GOT3 (cell line): ENCODE measurements around the gene TJP2.
"Not testable (repeated sequence)": the region's sequence is repeated elsewhere in the genome, so short reads cannot be mapped to it uniquely, and the experiment has no call there.

Experiments used
- DNase-seq: peaks from one replicate; lab custom pipeline; 2025; ENCODE audit warnings: mixed read lengths; lab: John Stamatoyannopoulos, UW

TJP2 gene

DNA sequence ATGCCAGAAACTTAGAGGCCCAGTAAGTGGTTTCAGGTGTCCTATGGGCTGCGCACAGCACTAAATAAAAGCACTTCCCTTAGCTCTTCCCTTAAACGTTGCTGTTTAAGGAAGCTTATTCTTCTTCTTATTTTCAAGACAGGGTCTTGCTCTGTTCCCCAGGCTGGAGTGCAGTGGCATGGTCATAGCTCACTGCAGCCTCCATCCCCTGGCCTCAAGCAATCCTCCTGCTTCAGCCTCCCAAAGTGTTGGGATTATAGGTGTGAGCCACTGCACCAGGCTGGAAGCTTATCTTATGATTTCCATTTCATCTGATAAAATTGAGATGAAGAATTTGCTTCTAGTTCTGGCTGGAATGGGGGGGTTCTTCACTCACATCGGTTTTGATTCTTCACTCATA, 15.6 kb upstream of the TJP2 start:
- DNase-seq: no peak

DNA sequence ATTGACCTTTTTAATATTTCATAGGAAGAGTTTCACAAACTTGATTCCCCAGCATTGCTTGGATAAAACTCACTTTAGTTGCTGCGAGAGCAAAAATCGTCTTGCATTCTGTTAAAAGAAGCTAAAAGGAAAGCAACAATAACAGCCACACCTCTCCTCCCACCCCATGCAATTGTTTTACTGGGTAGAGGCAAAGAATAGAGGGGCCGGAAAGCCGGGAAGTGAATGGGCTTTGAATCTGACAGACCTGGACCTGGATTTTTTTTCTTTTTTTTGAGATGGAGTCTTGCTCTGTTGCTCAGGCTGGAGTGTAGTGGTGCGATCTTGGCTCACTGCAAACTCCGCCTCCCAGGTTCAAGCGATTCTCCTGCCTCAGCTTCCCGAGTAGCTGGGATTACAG, 9.5 kb upstream of the TJP2 start:
- not testable (repeated sequence) for DNase-seq

DNA sequence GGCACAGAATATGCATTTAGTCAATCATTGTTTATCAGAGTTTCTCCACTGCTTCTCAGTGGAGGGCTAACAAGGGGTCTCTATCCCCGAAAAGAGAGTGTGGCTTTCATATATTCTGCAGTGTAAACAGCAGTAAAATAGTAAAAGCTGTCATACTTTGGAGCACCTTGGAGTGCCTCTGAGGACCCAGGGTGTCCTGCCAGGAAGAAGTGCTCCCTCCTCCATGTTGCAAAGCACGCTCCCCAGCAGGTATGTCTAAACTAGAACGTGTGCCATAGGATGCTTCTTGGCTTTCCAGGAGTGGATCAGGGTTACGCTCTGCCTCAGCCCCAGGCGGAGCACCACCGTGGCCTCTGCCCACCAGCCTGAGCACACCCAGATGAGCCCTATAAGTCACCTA, 8.5 kb upstream of the TJP2 start:
- DNase-seq: no peak

DNA sequence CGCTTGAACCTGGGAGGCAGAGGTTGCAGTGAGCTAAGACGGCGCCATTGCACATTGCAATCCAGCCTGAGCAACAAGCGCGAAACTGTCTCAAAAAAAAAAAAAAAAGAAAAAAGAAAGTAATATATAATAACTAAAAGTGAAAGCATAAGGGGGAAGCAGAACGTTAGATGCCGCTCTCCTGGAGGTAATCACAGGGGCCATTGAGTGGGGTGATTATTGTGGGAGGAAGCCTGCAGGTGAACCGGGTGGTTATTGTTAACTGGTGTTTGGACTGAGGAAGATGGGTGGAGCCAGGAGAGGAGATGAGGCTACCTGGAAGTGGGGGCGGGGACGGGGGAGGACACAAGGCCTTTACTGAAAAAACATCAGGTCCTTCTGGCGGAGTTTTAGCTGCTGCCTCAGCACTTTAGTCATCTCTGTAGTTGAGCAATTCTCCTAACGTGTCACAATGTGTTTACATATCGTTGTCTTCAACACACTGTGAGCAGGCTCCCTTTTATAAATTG, 5.3 kb upstream of the TJP2 start:
- DNase-seq: no peak

DNA sequence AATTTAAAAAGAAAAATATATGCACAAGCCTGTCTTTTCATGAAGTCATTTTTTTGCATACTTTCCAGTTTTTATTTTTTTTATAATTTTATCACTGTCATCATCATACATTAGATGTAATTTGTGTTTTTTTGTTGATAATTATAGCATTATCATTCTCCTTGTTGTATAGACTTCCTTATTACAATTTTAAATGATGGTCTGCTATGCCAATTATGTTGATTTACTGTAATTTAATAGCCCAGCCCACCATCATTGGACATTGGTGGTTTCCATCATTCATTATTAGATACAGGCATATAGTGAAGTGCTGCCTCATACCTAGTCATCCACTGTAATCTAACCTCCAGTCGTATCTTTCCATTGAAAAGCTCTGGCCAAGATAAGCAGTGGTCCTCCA, 3.8 kb upstream of the TJP2 start:
- DNase-seq: no peak

DNA sequence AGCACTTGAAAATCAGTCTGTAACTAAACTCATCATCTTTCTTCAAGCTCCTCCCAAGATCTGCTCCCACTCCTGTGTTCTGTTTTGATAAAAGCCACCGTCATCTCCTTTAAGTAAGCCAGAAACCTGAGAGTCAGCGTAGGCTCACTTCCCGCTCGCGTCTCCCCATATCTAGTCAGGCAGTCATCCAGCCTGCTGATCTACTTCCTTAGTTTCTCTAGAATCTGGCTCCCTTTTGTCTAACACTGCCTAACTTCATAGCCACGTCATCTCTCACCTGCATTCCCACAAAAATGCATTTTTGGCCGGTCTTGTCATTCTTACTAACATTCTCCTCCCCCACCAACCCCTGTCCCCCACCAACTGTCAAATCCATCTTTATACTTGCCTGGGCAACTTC, 3.0 kb upstream of the TJP2 start:
- DNase-seq: no peak

DNA sequence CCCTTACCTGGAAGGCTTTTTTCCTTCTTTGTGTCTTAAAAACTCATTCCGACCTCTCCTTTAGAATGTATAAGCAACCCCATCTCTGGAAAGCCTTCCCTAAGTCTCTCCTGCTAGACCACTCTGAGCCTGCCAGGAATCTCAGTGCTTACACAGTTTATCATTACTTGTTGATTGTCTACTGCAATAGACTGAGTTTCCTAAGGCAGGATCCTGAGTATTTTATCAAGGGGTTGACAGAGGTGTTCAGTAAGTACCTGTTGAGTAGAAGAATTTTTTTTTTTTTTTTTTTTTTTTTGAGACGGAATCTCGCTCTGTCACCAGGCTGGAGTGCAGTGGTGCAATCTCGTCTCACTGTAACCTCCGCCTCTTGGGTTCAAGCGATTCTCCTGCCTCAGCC, 2.6 kb upstream of the TJP2 start:
- no peak for DNase-seq

DNA sequence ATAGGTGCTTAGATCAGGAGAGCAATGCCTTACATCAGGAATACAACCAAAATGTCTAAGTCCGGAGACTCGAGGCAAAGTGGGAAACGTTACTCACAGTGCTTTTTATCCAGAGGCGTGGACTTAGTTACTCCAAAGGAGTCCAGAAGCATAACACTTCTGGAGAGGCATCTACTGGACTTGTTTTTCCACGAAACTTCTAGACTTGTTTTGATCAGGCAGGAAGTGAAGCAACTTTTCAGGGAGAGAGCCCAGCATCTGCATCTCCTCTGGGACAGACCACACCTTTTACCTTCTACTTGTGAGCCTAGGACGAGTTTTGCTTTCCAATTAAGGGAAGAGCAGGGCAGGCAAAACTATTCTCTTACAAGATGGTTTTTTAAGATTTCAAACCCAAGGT, 1.2 kb upstream of the TJP2 start:
- DNase-seq: no peak

DNA sequence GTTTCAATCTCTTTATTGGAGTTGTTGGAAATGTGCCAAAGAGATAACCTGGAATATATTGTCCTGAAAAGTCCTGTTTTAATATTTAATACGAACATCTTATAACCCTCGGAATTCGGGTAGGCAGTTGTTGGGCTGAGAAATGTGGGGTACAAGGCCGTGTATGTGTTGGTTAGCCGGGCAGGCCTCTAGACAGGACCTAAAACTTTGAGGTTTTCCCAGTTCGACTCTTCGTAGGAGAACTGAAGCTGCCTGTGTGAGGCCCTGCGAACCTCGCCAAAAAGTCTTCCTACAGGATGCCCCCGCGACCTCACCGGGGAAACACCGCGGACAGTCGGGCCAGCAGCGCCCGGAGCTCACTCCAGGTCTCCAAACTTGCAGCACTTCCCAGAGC, 583 bp upstream of the TJP2 start:
- DNase-seq: no peak

DNA sequence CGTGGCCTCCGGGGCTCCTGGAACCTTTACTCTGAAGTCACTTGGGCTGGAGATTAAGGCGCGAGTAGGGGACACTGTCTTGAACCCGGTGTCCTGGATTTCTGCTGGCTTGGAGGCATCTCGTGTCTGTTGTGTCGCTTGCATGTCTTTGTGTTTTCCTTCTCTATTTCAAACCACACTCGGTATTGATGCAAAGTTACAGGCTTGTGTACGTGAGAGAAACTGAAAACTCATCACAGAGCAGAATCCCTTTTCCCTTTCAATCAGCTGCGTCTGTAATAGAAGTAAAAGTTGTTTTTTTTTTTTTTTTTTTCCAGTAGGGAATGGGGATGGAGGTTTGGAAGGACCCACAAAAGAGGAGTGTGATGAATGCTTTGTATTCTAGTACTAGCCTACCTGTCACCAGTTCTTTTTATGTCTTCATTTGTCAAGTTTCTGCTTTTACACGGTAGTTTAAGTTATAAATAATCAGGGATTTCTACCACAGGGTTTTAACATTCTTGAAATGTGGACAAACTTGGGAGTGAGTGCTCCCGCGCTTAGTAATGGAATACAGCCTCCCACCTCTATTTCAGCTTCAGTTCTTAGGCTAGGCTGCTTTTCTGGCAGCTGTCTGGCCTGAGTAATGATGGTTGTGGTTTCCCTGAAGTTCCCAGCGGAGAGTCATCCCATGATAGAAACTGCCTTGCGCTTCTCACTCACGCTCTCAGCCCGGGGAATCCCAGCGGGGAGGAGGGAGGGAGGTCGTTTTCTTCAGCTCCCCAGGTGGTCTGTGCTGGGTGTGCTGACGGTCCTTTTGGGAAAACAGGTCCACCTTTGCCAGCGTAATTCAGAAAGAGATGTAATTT, 763 bp downstream of the TJP2 start:
- DNase-seq: peak; percentile 13

DNA sequence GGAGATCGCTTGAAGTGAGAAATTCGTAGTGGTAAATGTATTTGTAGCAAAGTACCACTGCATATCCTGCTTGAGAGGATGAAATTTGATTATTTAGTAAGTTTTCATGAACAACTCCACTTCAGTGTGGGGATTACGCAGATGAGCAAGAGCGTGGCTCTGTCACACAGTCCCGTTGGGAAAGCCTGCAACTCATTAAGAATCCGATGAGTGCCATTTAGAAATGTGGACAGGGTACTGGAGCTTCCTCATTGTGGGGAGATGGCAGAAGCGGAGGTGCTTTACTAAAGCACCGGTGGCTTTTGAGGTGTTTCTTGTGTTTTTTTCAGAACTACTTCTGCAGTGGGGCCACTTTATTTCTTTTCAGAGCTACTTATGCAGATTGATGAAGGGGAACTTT, 1.4 kb downstream of the TJP2 start:
- DNase-seq: no peak

DNA sequence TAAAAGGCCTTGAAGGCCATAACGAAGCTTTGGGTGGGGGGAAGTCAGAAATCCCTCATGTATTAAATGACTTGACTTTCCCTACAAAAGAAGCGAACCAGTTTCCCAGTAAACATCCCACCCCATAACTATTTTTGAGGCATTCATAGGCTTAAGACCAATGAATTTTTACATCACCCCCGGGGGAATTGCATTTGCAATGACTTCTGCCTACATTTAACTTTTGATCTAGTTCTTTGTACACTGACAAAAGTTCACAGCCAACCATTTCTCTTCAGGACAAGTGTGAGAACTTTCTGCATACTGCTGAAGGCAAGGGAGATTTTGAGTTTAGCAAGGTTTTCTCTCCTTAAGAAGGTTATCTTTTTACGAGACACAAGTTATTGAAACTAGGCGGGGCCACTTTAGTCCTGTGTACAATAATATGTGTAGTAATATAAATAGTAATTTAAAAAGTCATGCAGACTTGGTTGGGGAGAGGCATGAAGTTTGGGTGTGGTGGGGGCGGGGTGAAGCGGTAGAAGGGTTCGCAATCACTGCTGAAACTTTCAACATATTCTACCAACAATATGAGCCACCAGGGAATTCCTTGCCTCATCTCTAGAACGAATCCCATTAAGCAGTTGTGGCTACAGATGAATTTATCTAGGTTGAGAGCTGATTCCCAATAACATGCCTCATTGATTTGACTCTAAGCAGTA, 2.5 kb downstream of the TJP2 start:
- no peak for DNase-seq

DNA sequence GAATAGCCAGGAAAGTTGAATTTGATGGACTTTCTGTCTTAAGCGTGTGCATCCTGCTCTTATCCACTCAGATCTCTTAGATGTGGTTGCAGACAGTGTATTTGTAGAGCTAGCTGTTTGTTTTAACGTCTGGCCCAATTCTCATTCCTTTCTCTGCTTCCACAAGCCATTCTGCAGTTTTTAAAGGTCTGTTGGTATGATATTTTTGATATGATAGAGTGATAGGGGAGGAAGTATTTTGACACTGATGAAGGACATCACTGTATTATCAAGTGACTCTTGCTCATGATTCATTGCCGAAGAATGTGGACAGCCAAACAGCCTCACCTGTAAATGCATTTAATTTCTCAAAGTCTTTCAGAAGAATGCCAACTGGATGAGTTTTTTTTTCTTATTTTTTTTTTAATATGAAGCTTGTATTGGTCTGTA, 4.5 kb downstream of the TJP2 start:
- DNase-seq: no peak

DNA sequence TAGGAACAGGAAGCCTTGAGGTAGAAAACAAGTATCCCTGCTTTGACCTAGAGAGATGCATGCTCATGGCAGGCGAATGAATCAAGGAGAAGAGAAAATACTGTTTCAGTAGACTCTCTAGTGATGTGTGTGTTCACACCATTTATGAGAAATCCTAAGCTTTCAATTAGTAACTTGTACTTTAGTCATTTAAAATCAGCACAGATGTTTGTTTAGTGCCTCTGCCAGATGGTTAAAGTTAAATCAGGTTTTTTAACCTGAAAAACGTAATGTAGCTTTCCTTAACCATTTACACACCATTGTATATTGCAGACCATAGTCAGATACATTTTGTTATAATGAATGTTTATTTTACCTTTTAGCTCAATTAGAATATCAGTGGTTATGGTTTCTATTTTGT, 5.0 kb downstream of the TJP2 start:
- DNase-seq: no peak

DNA sequence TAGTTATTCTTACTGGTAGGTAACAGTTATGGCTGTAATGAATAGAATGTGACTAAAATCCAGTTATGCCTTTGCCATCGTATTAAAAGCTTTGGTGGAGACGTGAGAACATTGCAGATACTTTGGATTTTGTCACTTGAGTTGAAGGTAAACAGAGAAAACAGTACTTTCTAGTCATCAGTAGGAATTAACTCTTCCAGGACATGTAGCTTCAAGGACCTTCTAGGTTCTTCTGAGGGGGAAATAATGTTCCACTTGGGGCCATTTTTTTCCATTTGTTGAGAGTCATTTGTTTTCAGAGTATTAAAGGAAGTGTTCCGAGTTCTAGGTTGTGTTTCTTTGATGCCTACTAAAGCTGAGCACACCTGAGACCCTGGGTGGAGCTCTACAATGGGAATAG, 6.1 kb downstream of the TJP2 start:
- DNase-seq: no peak

DNA sequence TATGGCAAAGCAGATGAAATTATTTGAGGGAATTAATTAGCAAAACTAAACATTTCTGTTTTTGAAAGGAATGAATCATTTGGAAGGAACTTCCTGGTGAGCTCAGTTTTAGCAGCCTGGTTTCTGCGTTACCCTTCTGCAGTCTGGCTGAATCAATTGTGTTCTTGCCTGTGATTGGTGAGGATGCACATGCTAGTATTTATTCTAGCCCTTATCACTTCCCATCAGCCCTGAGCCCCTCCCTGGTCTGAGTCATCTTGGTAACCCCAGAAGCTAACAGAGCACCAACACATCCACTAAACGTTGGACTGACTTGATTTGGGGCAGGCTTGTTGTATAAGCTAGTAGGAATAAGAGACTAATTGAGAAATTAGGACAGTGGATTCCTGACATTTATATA, 6.6 kb downstream of the TJP2 start:
- DNase-seq: no peak

DNA sequence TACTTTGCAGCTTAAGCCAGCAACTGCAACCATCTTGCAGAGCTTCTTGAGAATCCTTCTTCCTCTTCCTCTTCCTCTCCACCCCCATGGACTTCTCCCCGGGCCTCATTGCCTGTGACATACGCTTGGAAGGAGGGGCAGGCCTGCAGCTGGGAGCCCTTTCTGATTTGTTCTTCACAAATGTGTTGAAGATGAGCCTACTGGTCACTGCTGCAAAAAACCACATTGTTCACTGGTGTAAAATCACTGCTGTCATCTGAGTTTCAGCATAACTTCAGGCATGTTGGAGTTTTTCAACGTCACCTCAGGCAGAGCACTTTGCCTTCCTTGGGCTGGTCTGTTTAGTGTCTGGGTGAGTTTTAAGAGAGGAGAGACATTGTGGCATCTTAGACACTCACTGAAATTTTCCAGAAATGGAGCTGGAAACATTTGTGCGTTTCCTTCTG, 7.9 kb downstream of the TJP2 start:
- DNase-seq: no peak

DNA sequence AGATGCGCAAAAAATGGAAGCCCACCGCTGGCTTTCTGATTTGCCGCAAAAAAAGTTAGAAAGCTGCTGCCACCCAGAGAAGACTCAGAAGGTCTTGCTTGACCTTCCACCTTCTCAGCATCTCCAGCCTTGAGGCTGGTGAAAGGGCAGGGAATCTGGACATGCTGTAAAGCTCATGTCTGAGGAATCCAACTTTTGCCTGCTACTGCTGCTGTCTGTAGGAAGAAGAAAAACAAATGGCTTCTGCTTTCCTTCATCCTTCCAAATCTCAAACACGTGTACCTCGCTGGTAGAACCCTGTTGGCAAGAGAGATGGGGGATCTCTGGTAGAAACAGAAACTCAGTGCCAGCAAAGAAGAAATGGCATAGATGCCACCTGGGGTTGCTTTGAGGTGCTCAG, 10.2 kb downstream of the TJP2 start:
- no peak for DNase-seq

DNA sequence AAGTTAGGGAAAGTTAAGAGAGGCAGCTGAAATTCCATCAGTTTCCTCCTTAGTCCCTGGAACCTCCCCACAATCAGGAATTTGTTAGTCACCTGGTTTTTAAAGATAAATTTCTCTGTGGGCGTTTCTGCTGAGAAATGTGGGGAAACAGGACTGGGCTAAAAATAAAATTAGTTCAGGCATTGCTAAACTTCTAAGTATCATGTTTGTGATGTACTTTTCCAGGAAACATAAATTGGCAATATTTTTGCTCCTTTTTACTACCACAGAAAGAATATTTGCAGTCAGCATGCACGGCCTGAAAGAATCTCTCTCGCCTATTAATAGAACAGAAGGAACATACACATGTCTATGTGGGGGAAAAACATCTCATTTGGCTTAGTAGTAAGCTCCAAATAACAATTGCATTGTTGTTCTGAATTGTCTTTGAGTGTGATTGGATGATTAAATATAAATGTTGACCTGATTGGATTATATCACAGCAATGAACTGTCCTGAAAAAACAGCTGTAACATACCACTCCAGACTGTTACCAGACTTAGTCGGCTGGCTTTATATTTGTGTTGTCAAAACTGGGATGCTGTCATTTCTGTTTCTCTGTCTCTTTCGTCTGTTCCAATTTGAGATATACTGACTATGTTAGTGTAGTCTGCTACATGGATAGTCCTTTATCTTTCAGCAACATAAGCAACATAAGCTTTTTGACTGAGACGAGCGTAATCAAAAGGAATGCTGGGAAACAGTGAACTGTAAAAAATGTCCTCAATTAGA, 12.9 kb downstream of the TJP2 start:
- no peak for DNase-seq

DNA sequence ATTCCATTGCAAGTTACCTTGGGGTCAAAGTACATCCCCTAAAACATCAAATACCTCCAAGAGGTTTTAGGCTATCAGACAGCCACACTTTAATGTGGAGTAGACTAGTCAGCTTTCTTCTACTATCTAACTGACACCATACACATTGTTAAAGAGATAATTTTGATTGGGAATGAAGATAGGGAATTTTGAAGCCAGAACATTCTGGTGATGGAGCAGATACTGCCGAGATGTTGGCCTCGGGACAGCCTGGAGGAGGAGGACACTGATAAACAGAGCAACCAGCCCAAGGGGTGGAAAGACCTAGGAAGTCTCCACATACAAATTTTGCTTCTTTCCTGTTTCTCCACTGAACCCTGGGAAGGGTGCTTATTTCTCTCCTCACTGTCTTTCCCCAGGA, 14.9 kb downstream of the TJP2 start:
- no peak for DNase-seq

DNA sequence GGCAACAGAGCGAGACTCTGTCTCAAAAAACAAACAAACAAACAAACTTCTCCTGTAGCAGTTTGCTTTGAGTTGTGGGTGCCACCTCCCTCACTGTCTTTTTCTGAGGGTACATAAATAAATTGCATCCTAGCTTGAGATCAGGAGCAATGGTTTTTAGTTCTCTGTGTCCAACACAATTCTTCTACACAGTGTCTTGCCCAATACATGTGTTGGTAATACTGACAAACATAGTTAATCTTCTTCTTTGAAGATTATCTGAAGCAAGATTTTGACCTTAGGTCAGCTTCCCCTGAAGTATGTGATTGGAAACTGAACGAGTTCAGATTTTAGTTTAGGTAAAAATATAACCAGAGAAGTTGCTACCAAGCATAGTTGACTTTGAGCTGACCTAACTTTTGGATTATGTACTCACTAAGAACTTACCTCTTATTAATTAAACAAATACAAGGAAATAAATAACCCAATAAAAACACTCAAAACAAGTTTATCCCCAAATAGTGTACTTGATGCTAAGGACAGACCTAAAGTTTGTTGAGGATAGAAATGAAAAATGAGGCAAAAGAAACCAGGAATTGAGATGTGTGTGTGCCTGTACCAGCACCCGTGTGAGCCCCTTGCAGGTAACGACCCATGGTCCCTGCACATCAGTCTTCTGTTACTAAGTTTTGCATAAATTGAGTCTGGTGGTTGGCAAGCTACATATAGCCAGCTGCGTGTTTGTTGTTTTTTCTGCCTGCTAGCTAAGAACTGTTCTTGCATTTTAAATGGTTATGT, 16.2 kb downstream of the TJP2 start:
- DNase-seq: no peak

DNA sequence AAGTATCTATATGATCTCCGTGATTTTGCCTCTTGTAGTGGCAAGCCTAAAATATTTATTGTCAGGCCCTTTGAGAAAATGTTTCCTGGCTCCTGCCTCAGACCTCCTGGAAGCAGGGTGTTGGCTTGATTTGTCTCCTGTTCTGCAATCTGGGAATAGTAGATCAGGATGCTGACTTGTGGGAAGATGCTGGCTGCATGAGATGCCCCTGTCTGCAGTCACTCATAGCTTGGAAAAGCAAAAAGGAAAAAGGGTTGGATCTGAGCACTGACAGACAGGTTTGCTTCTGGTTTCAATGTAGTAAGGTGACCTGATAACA, 16.7 kb downstream of the TJP2 start:
- no peak for DNase-seq
